ENCODE results near the gene CDC42BPA. TPM values are rescaled to one million over a fixed set of nuclear protein-coding genes. Genes with fewer than 3 reads are reported as not detected.

Gene CDC42BPA
- total and polyA plus RNA-seq, 2 of the 8 experiments (the other 6 are each of a cell fraction or from before 2014, with no cell fraction given), result 7.1 to 28.5 TPM

DNA sequence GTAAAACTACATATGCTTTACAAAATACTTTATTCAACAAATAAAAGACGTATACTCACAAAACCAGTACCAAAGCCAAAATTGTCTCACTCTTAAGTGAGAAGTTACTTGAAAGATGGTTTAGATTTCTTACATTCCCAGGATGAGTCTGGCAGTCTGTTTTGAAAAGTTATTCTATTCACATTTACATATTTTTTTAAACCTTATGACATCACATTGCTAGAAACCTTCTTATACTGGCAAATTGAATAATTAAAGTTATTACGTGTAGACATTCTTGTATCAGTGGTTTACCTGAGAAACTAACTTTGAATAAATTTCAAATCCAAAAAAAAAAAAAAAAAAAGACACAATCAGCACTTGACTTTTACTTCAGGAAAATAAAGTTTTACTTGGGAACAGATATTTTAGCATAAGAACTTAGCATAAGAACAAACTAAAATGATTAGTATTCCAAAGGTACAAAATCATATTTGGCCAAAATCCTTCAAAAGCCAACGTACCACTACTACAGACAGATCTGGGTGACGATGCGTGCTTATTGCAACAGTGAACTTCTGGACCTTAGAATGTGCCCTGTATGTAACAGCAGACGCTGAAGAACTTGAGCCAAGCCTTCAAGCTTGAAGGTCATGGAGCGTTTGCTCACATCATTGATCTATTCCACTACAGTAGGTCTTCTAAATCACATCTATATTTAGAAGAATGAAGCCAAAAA, 2.5 kb downstream of the CDC42BPA start:
- Histone ChIP-seq H3K79me1 (ENCODE audit: low read depth, low read length) (no peaks in the 10 kb centered on the region), H4K20me1 (replicated peaks in 1 of 2; ENCODE audit: control insufficient read depth in 1 of 2, insufficient read depth in 2 of 2, low read length in 2 of 2) (peaks cover 2 to 4% of the 10 kb centered on the region in 2 experiments), H3K4me2 (ENCODE audit: insufficient read depth in 1 of 2, low read depth in 2 of 2, low read length in 2 of 2) (peak overlapping the region; percentile 69 to 88), H3K14ac (ENCODE audit: insufficient read length) (no peak overlapping the region), H3K79me2 (ENCODE audit: control insufficient read depth in 1 of 2, insufficient read depth in 2 of 2, low read length in 2 of 2) (peaks cover 4 to 68% of the 10 kb centered on the region in 2 experiments; a peak in 3 of 4 replicates), H2BK5ac (ENCODE audit: low read depth, low read length) (no peak overlapping the region), H3K18ac (ENCODE audit: extremely low read depth, low read length) (peak overlapping the region; percentile 43; the same call in 1 of the 2 replicates), H3K9ac (replicated peaks in 1 of 4; ENCODE audit: extremely low read depth in 1 of 4, low read depth in 3 of 4, low read length in 3 of 4) (peak overlapping the region in 1 of 4 experiments; percentile 55; a peak in 1 of 7 replicates), H2BK12ac (ENCODE audit: low read depth, low read length) (no peak overlapping the region), H2BK15ac (ENCODE audit: low read length) (no peak overlapping the region), H2AFZ (ENCODE audit: low read length) (no peak overlapping the region), H3K27me3 (replicated peaks in 1 of 4; ENCODE audit: control insufficient read depth in 3 of 4, extremely low read depth in 1 of 4, insufficient read depth in 3 of 4, low read length in 3 of 4) (no peaks in the 10 kb centered on the region), H2BK120ac (replicated peaks; ENCODE audit: low read depth, low read length) (no peak overlapping the region), H4K8ac (ENCODE audit: extremely low read depth, insufficient read depth, low read length) (no peak overlapping the region), H3K56ac (replicated peaks; ENCODE audit: insufficient read length, low read depth, low read length) (no peak overlapping the region), H3K4me1 (replicated peaks in 1 of 4; ENCODE audit: control insufficient read depth in 3 of 4, insufficient read depth in 4 of 4, low read length in 3 of 4) (peaks cover 0 to 7% (median 1%) of the 10 kb centered on the region in 4 experiments; a peak in 4 of 7 replicates), H3K36me3 (ENCODE audit: control insufficient read depth in 2 of 4, insufficient read depth in 4 of 4, low read length in 3 of 4) (no peaks in the 10 kb centered on the region), H4K5ac (ENCODE audit: insufficient read length, low read depth, low read length) (no peak overlapping the region), H2BK20ac (ENCODE audit: low read length) (no peak overlapping the region), H3K27ac (ENCODE audit: low read depth, low read length) (no peak overlapping the region), H3K9me3 (ENCODE audit: insufficient read depth in 2 of 2, low read depth in 1 of 2, low read length in 1 of 2) (no peaks in the 10 kb centered on the region), H2AK5ac (ENCODE audit: low read depth, low read length) (no peak overlapping the region), H3K4me3 (ENCODE audit: extremely low read depth in 1 of 4, insufficient read depth in 2 of 4, low read depth in 3 of 4, low read length in 4 of 4) (peak overlapping the region; percentile 59 to 91 (median 84)), H3K4ac (replicated peaks; ENCODE audit: insufficient read length, low read depth, low read length) (no peak overlapping the region), H3K23me2 (ENCODE audit: low read depth, low read length) (peaks cover 8% of the 10 kb centered on the region), H3K23ac (ENCODE audit: insufficient read length) (no peak overlapping the region), H4K91ac (replicated peaks; ENCODE audit: insufficient read length, low read length) (no peak overlapping the region)
- ChIA-PET CTCF (ENCODE audit: partially characterized antibody) (no interaction called here), POLR2A (ENCODE audit: partially characterized antibody) (interaction anchor here (0.6 kb wide), 1 partner anchor 12 kb away, joined by 3 read pairs; no protein-coding TSS in a partner anchor)
- 8% methylated on average over 7 of the region's 7 CpGs; no CpG with 5 or more reads in 1 of the 2 experiments for WGBS, 2 experiments (ENCODE audit: extremely low coverage in 1 of 2, insufficient coverage in 1 of 2, insufficient read length in 1 of 2, insufficient replicate concordance in 2 of 2, low coverage in 1 of 2, low lambda C conversion rate in 2 of 2, missing lambda C conversion rate in 1 of 2)
- no peak for DNase-seq (ENCODE audit: low read depth in 1 of 2, low spot score in 2 of 2)
- FAIRE-seq, result no peak
- no peak for TF ChIP-seq ZNF274 (IDR thresholded peaks at IDR 0.05; ENCODE audit: borderline replicate concordance, extremely low read depth, low read length)
- no peak for TF ChIP-seq KDM1A (IDR thresholded peaks at IDR 0.05; ENCODE audit: borderline replicate concordance, low read length)
- no peak for TF ChIP-seq SP4 (IDR thresholded peaks at IDR 0.05; ENCODE audit: low read length)
- no peak for TF ChIP-seq RFX5 (IDR thresholded peaks at IDR 0.05; ENCODE audit: borderline replicate concordance, low read depth, low read length)

All from H1 (cell line).